Endothelial cell (in vitro differentiated cells): ENCODE results near the gene RPS6KB2. TPM values are rescaled to one million over a fixed set of nuclear protein-coding genes. Genes with fewer than 3 reads are reported as not detected.

Experiments
- DNase-seq: peaks from one replicate; pipeline ENCODE4 v3.0.0; 2021; ENCODE audit warnings: low spot score
- H3K27ac Mint-ChIP-seq: one replicate; pipeline ENCODE4 v1.8.0; 2021; ENCODE audit warnings: mixed read lengths, inconsistent platforms; ENCODE audit not compliant: unreplicated experiment
- H3K27me3 Mint-ChIP-seq: one replicate; pipeline ENCODE4 v1.8.0; 2021; ENCODE audit warnings: mild to moderate bottlenecking, moderate library complexity, mixed read lengths, inconsistent platforms; ENCODE audit not compliant: unreplicated experiment
- H3K36me3 Mint-ChIP-seq: one replicate; pipeline ENCODE4 v1.8.0; 2021; ENCODE audit warnings: mild to moderate bottlenecking, low read depth, mixed read lengths, inconsistent platforms; ENCODE audit not compliant: unreplicated experiment
- H3K4me1 Mint-ChIP-seq: one replicate; pipeline ENCODE4 v1.8.0; 2021; ENCODE audit warnings: mild to moderate bottlenecking, mixed read lengths, inconsistent platforms; ENCODE audit not compliant: unreplicated experiment
- H3K4me3 Mint-ChIP-seq: one replicate; pipeline ENCODE4 v1.8.0; 2021; ENCODE audit warnings: mild to moderate bottlenecking, mixed read lengths, inconsistent platforms; ENCODE audit not compliant: unreplicated experiment
- H3K9me3 Mint-ChIP-seq: one replicate; pipeline ENCODE4 v1.8.0; 2021; ENCODE audit warnings: mixed read lengths, inconsistent platforms; ENCODE audit not compliant: unreplicated experiment
- CTCF ChIP-seq: fragments of 200-600 bp; sonication (generic); IDR thresholded peaks from one replicate; pipeline ENCODE4 v1.5.0; 2021; ENCODE audit warnings: antibody characterized with exemption; ENCODE audit not compliant: unreplicated experiment
- total RNA-seq: library from RNA; stranded (reverse); fragmentation: NEBNext Ultra II Directional; extraction: Animal tissue kit (Norgen Biotek cat#: 25700); gene quantifications from one replicate; pipeline ENCODE4 v1.2.1, GENCODE V29; 2021; ENCODE audit not compliant: unreplicated experiment

RPS6KB2 gene
- total RNA-seq, 1 donor from 2014 or later, result 44.2 TPM

GRCh38 chr11:67405688-67406339, 22.5 kb upstream of the RPS6KB2 start:
- H3K36me3 Mint-ChIP-seq, result peaks cover 4% of the 10 kb centered on the region
- peaks cover 6% of the 10 kb centered on the region for H3K27me3 Mint-ChIP-seq
- DNase-seq, result no peak
- H3K4me3 Mint-ChIP-seq, result no peak overlapping the region
- peaks cover 28% of the 10 kb centered on the region for H3K4me1 Mint-ChIP-seq
- H3K27ac Mint-ChIP-seq, result no peak overlapping the region
- no peak for TF ChIP-seq CTCF
- H3K9me3 Mint-ChIP-seq, result no peaks in the 10 kb centered on the region

GRCh38 chr11:67406420-67406968, 21.8 kb upstream of the RPS6KB2 start:
- Mint-ChIP-seq H3K9me3 (no peaks in the 10 kb centered on the region), H3K36me3 (peaks cover 4% of the 10 kb centered on the region), H3K27me3 (peaks cover 6% of the 10 kb centered on the region), H3K4me1 (peaks cover 28% of the 10 kb centered on the region), H3K4me3 (no peak overlapping the region), H3K27ac (no peak overlapping the region)
- no peak for TF ChIP-seq CTCF
- no peak for DNase-seq

- Mint-ChIP-seq H3K4me3 (peak overlapping the region; percentile 59), H3K36me3 (peaks cover 4% of the 10 kb centered on the region), H3K27ac (peak overlapping the region; percentile 64), H3K9me3 (no peaks in the 10 kb centered on the region), H3K27me3 (peaks cover 6% of the 10 kb centered on the region), H3K4me1 (peaks cover 28% of the 10 kb centered on the region)
- TF ChIP-seq CTCF, result no peak
- DNase-seq, result no peak
Measured at GRCh38 chr11:67406969-67407687, 21.2 kb upstream of the RPS6KB2 start.

GRCh38 chr11:67407688-67408163, 20.6 kb upstream of the RPS6KB2 start:
- H3K9me3 Mint-ChIP-seq, result no peaks in the 10 kb centered on the region
- no peak for DNase-seq
- peaks cover 6% of the 10 kb centered on the region for H3K27me3 Mint-ChIP-seq
- peaks cover 28% of the 10 kb centered on the region for H3K4me1 Mint-ChIP-seq
- no peak for TF ChIP-seq CTCF
- no peak overlapping the region for H3K27ac Mint-ChIP-seq
- peaks cover 4% of the 10 kb centered on the region for H3K36me3 Mint-ChIP-seq
- H3K4me3 Mint-ChIP-seq, result peak overlapping the region; percentile 59
